ENCODE data around the gene OR9Q1. TPM values are rescaled to one million over a fixed set of nuclear protein-coding genes. Genes with fewer than 3 reads are reported as not detected.

OR9Q1 gene
- total and polyA plus RNA-seq, 2 experiments from 2014 or later, result not detected

- no peak for TF ChIP-seq ZNF331 (CRISPR knock-in tag; IDR thresholded peaks at IDR 0.05; ENCODE audit: low read depth)
- no peak for TF ChIP-seq CREB1 (CRISPR knock-in tag; IDR thresholded peaks at IDR 0.05; ENCODE audit: low read depth)
- no peak for TF ChIP-seq NANOG (IDR thresholded peaks at IDR 0.05; ENCODE audit: borderline replicate concordance)
- TF ChIP-seq EZH2phosphoT487 (IDR thresholded peaks at IDR 0.05; ENCODE audit: unreplicated experiment), result no peak
- TF ChIP-seq, protein P1, sequence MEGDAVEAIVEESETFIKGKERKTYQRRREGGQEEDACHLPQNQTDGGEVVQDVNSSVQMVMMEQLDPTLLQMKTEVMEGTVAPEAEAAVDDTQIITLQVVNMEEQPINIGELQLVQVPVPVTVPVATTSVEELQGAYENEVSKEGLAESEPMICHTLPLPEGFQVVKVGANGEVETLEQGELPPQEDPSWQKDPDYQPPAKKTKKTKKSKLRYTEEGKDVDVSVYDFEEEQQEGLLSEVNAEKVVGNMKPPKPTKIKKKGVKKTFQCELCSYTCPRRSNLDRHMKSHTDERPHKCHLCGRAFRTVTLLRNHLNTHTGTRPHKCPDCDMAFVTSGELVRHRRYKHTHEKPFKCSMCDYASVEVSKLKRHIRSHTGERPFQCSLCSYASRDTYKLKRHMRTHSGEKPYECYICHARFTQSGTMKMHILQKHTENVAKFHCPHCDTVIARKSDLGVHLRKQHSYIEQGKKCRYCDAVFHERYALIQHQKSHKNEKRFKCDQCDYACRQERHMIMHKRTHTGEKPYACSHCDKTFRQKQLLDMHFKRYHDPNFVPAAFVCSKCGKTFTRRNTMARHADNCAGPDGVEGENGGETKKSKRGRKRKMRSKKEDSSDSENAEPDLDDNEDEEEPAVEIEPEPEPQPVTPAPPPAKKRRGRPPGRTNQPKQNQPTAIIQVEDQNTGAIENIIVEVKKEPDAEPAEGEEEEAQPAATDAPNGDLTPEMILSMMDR (conservative IDR thresholded peaks at IDR 0.05; ENCODE audit: low read depth in 2 of 2), result no peak
- TF ChIP-seq, protein P2, sequence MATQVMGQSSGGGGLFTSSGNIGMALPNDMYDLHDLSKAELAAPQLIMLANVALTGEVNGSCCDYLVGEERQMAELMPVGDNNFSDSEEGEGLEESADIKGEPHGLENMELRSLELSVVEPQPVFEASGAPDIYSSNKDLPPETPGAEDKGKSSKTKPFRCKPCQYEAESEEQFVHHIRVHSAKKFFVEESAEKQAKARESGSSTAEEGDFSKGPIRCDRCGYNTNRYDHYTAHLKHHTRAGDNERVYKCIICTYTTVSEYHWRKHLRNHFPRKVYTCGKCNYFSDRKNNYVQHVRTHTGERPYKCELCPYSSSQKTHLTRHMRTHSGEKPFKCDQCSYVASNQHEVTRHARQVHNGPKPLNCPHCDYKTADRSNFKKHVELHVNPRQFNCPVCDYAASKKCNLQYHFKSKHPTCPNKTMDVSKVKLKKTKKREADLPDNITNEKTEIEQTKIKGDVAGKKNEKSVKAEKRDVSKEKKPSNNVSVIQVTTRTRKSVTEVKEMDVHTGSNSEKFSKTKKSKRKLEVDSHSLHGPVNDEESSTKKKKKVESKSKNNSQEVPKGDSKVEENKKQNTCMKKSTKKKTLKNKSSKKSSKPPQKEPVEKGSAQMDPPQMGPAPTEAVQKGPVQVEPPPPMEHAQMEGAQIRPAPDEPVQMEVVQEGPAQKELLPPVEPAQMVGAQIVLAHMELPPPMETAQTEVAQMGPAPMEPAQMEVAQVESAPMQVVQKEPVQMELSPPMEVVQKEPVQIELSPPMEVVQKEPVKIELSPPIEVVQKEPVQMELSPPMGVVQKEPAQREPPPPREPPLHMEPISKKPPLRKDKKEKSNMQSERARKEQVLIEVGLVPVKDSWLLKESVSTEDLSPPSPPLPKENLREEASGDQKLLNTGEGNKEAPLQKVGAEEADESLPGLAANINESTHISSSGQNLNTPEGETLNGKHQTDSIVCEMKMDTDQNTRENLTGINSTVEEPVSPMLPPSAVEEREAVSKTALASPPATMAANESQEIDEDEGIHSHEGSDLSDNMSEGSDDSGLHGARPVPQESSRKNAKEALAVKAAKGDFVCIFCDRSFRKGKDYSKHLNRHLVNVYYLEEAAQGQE (IDR thresholded peaks at IDR 0.05; ENCODE audit: unreplicated experiment), result no peak
- TF ChIP-seq, protein P3, sequence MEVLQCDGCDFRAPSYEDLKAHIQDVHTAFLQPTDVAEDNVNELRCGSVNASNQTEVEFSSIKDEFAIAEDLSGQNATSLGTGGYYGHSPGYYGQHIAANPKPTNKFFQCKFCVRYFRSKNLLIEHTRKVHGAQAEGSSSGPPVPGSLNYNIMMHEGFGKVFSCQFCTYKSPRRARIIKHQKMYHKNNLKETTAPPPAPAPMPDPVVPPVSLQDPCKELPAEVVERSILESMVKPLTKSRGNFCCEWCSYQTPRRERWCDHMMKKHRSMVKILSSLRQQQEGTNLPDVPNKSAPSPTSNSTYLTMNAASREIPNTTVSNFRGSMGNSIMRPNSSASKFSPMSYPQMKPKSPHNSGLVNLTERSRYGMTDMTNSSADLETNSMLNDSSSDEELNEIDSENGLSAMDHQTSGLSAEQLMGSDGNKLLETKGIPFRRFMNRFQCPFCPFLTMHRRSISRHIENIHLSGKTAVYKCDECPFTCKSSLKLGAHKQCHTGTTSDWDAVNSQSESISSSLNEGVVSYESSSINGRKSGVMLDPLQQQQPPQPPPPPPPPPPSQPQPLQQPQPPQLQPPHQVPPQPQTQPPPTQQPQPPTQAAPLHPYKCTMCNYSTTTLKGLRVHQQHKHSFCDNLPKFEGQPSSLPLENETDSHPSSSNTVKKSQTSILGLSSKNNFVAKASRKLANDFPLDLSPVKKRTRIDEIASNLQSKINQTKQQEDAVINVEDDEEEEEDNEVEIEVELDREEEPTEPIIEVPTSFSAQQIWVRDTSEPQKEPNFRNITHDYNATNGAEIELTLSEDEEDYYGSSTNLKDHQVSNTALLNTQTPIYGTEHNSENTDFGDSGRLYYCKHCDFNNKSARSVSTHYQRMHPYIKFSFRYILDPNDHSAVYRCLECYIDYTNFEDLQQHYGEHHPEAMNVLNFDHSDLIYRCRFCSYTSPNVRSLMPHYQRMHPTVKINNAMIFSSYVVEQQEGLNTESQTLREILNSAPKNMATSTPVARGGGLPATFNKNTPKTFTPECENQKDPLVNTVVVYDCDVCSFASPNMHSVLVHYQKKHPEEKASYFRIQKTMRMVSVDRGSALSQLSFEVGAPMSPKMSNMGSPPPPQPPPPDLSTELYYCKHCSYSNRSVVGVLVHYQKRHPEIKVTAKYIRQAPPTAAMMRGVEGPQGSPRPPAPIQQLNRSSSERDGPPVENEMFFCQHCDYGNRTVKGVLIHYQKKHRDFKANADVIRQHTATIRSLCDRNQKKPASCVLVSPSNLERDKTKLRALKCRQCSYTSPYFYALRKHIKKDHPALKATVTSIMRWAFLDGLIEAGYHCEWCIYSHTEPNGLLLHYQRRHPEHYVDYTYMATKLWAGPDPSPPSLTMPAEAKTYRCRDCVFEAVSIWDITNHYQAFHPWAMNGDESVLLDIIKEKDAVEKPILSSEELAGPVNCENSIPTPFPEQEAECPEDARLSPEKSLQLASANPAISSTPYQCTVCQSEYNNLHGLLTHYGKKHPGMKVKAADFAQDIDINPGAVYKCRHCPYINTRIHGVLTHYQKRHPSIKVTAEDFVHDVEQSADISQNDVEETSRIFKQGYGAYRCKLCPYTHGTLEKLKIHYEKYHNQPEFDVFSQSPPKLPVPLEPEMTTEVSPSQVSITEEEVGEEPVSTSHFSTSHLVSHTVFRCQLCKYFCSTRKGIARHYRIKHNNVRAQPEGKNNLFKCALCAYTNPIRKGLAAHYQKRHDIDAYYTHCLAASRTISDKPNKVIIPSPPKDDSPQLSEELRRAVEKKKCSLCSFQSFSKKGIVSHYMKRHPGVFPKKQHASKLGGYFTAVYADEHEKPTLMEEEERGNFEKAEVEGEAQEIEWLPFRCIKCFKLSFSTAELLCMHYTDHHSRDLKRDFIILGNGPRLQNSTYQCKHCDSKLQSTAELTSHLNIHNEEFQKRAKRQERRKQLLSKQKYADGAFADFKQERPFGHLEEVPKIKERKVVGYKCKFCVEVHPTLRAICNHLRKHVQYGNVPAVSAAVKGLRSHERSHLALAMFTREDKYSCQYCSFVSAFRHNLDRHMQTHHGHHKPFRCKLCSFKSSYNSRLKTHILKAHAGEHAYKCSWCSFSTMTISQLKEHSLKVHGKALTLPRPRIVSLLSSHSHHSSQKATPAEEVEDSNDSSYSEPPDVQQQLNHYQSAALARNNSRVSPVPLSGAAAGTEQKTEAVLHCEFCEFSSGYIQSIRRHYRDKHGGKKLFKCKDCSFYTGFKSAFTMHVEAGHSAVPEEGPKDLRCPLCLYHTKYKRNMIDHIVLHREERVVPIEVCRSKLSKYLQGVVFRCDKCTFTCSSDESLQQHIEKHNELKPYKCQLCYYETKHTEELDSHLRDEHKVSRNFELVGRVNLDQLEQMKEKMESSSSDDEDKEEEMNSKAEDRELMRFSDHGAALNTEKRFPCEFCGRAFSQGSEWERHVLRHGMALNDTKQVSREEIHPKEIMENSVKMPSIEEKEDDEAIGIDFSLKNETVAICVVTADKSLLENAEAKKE (CRISPR knock-in tag; IDR thresholded peaks at IDR 0.05), result no peak
- no peak for TF ChIP-seq EZH2 (IDR thresholded peaks at IDR 0.05; ENCODE audit: low read depth, unreplicated experiment)
- no peak for TF ChIP-seq JUNB (IDR thresholded peaks at IDR 0.05; ENCODE audit: unreplicated experiment)
- TF ChIP-seq POLR2AphosphoS5 (IDR thresholded peaks at IDR 0.05; ENCODE audit: low read depth), result no peak
- TF ChIP-seq STAT1 (IDR thresholded peaks at IDR 0.05; ENCODE audit: unreplicated experiment), result no peak
- TF ChIP-seq ETS1 (IDR thresholded peaks at IDR 0.05), result no peak
- TF ChIP-seq ZNF114 (CRISPR knock-in tag; IDR thresholded peaks at IDR 0.05), result no peak
- ATAC-seq (no peak), DNase-seq (ENCODE audit: low spot score) (peak; percentile 30)
- H3K9me2 ChIP-seq (ENCODE audit: insufficient read depth), result no peaks in the 10 kb centered on the region
- H3K9me3 Mint-ChIP-seq, result no peaks in the 10 kb centered on the region
- no peaks in the 10 kb centered on the region for H3K27me3 Mint-ChIP-seq (ENCODE audit: insufficient read depth, low read depth, poor library complexity)
- no peaks in the 10 kb centered on the region for H3K36me3 ChIP-seq (ENCODE audit: insufficient read depth)
- no peaks in the 10 kb centered on the region for H4K20me1 ChIP-seq (replicated peaks; ENCODE audit: insufficient read depth)
- H3K4me3 ChIP-seq, result no peak overlapping the region
- no peaks in the 10 kb centered on the region for H3K4me1 Mint-ChIP-seq
- no peaks in the 10 kb centered on the region for H3K27me3 ChIP-seq (ENCODE audit: insufficient read depth)
- no peaks in the 10 kb centered on the region for H3F3A ChIP-seq (replicated peaks; ENCODE audit: low read depth)
- no peak overlapping the region for H3K4me2 ChIP-seq
- peak overlapping the region; percentile 60 for H2AFZ ChIP-seq
- H3K27ac Mint-ChIP-seq, result no peak overlapping the region
- no peak overlapping the region for H3K27ac ChIP-seq (ENCODE audit: low read depth)
- H3K36me3 Mint-ChIP-seq (ENCODE audit: low read depth), result no peaks in the 10 kb centered on the region
- H3K79me2 ChIP-seq (replicated peaks; ENCODE audit: insufficient read depth), result no peaks in the 10 kb centered on the region
- no peaks in the 10 kb centered on the region for H3K4me1 ChIP-seq (ENCODE audit: insufficient read depth)
- no peak overlapping the region for H3K4me3 Mint-ChIP-seq
Measured at GRCh38 chr11:58127350-58127749, 103.7 kb downstream of the OR9Q1 start.

Measured in GM23338 (cell line).